ENCODE measurements around the gene PTPRA. TPM values are rescaled to one million over a fixed set of nuclear protein-coding genes. Genes with fewer than 3 reads are reported as not detected.

PTPRA gene
- total RNA-seq, 1 experiment from 2014 or later = 45.2 TPM

- Histone ChIP-seq H2BK15ac (ENCODE audit: low read depth, low read length) (no peak overlapping the region), H2BK120ac (ENCODE audit: low read depth, low read length, poor library complexity, severe bottlenecking) (no peak overlapping the region), H2AFZ (ENCODE audit: low read length) (no peak overlapping the region), H3K23me2 (ENCODE audit: insufficient read length, low read depth, low read length, poor library complexity, severe bottlenecking) (no peaks in the 10 kb centered on the region), H3K27ac (ENCODE audit: insufficient read length, low read depth, low read length) (no peak overlapping the region), H3K9me3 (ENCODE audit: control insufficient read depth, low read depth, low read length) (no peaks in the 10 kb centered on the region), H3K14ac (ENCODE audit: insufficient read depth, low read length) (no peak overlapping the region), H3K4ac (ENCODE audit: low read depth, low read length) (no peak overlapping the region), H4K8ac (replicated peaks; ENCODE audit: insufficient read length, low read depth, low read length) (no peak overlapping the region), H3K27me3 (ENCODE audit: insufficient read depth, low read length) (no peaks in the 10 kb centered on the region), H3K56ac (ENCODE audit: insufficient read length, low read depth, low read length) (no peak overlapping the region), H3K4me2 (ENCODE audit: insufficient read depth, insufficient read length, low read length) (no peak overlapping the region), H2BK20ac (ENCODE audit: low read depth, low read length, poor library complexity, severe bottlenecking) (no peak overlapping the region), H2BK5ac (ENCODE audit: insufficient read length, low read length) (no peak overlapping the region), H3K23ac (ENCODE audit: insufficient read length, low read depth, low read length) (no peak overlapping the region), H3T11ph (ENCODE audit: low read length) (no peak overlapping the region), H3K18ac (ENCODE audit: insufficient read length, low read depth, low read length) (no peak overlapping the region), H3K79me1 (ENCODE audit: insufficient read depth, low read depth, low read length, poor library complexity, severe bottlenecking) (no peaks in the 10 kb centered on the region), H3K79me2 (ENCODE audit: insufficient read depth, low read length) (no peaks in the 10 kb centered on the region), H4K20me1 (ENCODE audit: control insufficient read depth, insufficient read depth, insufficient read length) (no peaks in the 10 kb centered on the region), H4K5ac (ENCODE audit: insufficient read length, low read depth, low read length) (no peak overlapping the region), H4K91ac (ENCODE audit: insufficient read length, low read depth, low read length) (no peak overlapping the region), H3K9ac (ENCODE audit: extremely low read depth, insufficient read length, low read length) (no peak overlapping the region), H2AK5ac (ENCODE audit: insufficient read length, low read length) (no peak overlapping the region), H3K4me1 (ENCODE audit: insufficient read depth, low read length) (no peaks in the 10 kb centered on the region), H2BK12ac (ENCODE audit: insufficient read length, low read depth, low read length) (no peak overlapping the region)
- H3K4me1 Mint-ChIP-seq = no peaks in the 10 kb centered on the region
- H3K27ac Mint-ChIP-seq = no peak overlapping the region
- no CpG with 5 or more reads among the region's 4 CpGs for WGBS (ENCODE audit: extremely low coverage, insufficient read length, low lambda C conversion rate)
- no peak overlapping the region for H3K4me3 Mint-ChIP-seq
- no peaks in the 10 kb centered on the region for H3K9me3 Mint-ChIP-seq
- TF ChIP-seq CTCF (conservative IDR thresholded peaks at IDR 0.05) = no peak
- DNase-seq = no peak
- H3K27me3 Mint-ChIP-seq (ENCODE audit: low read depth) = no peaks in the 10 kb centered on the region
- peaks cover 10 to 26% (median 10%) of the 10 kb centered on the region in 3 experiments; a peak in 6 of 7 replicates for H3K36me3 Mint-ChIP-seq (ENCODE audit: insufficient read depth in 1 of 3, low read depth in 3 of 3)
Measured at GRCh38 chr20:2984028-2984501, 110.8 kb downstream of the PTPRA start.
